ENCODE results near the gene M6PR.

The M6PR gene

GRCh38 chr12:8970432-8970831 lies 21.0 kb upstream of the M6PR start:
- no peak overlapping the region for H2AFZ ChIP-seq (ENCODE audit: low read length)
- peaks cover 17% of the 10 kb centered on the region; the same call in 1 of the 2 replicates for H3K9me3 ChIP-seq (ENCODE audit: insufficient read depth, low read depth, low read length)
- no peaks in the 10 kb centered on the region for H3K4me1 ChIP-seq (ENCODE audit: insufficient read depth, low read length, poor library complexity, severe bottlenecking)
- no peaks in the 10 kb centered on the region for H3F3A ChIP-seq (ENCODE audit: low read depth)
- no peaks in the 10 kb centered on the region for H4K20me1 ChIP-seq (ENCODE audit: insufficient read depth, low read length, poor library complexity, severe bottlenecking)
- H3K36me3 ChIP-seq (ENCODE audit: insufficient read depth, low read length), result no peaks in the 10 kb centered on the region
- no peaks in the 10 kb centered on the region for H3K79me2 ChIP-seq (ENCODE audit: insufficient read depth, low read length)
- H3K4me3 ChIP-seq (ENCODE audit: low read length, poor library complexity, severe bottlenecking), result no peak overlapping the region
- H3K9ac ChIP-seq (ENCODE audit: low read depth, low read length, poor library complexity, severe bottlenecking), result no peak overlapping the region
- TF ChIP-seq CTCF (conservative IDR thresholded peaks at IDR 0.05; ENCODE audit: low read length) (no peak), EZH2phosphoT487 (IDR thresholded peaks at IDR 0.05; ENCODE audit: borderline replicate concordance) (no peak)
- H3K9me2 ChIP-seq (replicated peaks; ENCODE audit: low read depth, low read length), result no peaks in the 10 kb centered on the region
- no peak overlapping the region for H3K4me2 ChIP-seq (ENCODE audit: low read depth, low read length, poor library complexity, severe bottlenecking)
- H3K27me3 ChIP-seq (ENCODE audit: insufficient read depth, low read length, poor library complexity, severe bottlenecking), result no peaks in the 10 kb centered on the region

- Histone ChIP-seq H3K9me3 (ENCODE audit: insufficient read depth, low read depth, low read length) (peaks cover 17% of the 10 kb centered on the region; the same call in 1 of the 2 replicates), H3K9me2 (replicated peaks; ENCODE audit: low read depth, low read length) (no peaks in the 10 kb centered on the region), H4K20me1 (ENCODE audit: insufficient read depth, low read length, poor library complexity, severe bottlenecking) (no peaks in the 10 kb centered on the region), H3K9ac (ENCODE audit: low read depth, low read length, poor library complexity, severe bottlenecking) (no peak overlapping the region), H3K4me2 (ENCODE audit: low read depth, low read length, poor library complexity, severe bottlenecking) (no peak overlapping the region), H3F3A (ENCODE audit: low read depth) (no peaks in the 10 kb centered on the region), H2AFZ (ENCODE audit: low read length) (no peak overlapping the region), H3K27me3 (ENCODE audit: insufficient read depth, low read length, poor library complexity, severe bottlenecking) (no peaks in the 10 kb centered on the region), H3K4me1 (ENCODE audit: insufficient read depth, low read length, poor library complexity, severe bottlenecking) (no peaks in the 10 kb centered on the region), H3K79me2 (ENCODE audit: insufficient read depth, low read length) (no peaks in the 10 kb centered on the region), H3K36me3 (ENCODE audit: insufficient read depth, low read length) (no peaks in the 10 kb centered on the region), H3K4me3 (ENCODE audit: low read length, poor library complexity, severe bottlenecking) (no peak overlapping the region)
- TF ChIP-seq EZH2phosphoT487 (IDR thresholded peaks at IDR 0.05; ENCODE audit: borderline replicate concordance), result no peak
- no peak for TF ChIP-seq CTCF (conservative IDR thresholded peaks at IDR 0.05; ENCODE audit: low read length)
Measured at GRCh38 chr12:8969861-8970411, 20.5 kb upstream of the M6PR start.

- no peaks in the 10 kb centered on the region for H3K79me2 ChIP-seq (ENCODE audit: insufficient read depth, low read length)
- peaks cover 17% of the 10 kb centered on the region; the same call in 1 of the 2 replicates for H3K9me3 ChIP-seq (ENCODE audit: insufficient read depth, low read depth, low read length)
- no peak for TF ChIP-seq EZH2phosphoT487 (IDR thresholded peaks at IDR 0.05; ENCODE audit: borderline replicate concordance)
- no peak for TF ChIP-seq CTCF (conservative IDR thresholded peaks at IDR 0.05; ENCODE audit: low read length)
- no peaks in the 10 kb centered on the region for H4K20me1 ChIP-seq (ENCODE audit: insufficient read depth, low read length, poor library complexity, severe bottlenecking)
- no peak overlapping the region for H3K9ac ChIP-seq (ENCODE audit: low read depth, low read length, poor library complexity, severe bottlenecking)
- H3K4me1 ChIP-seq (ENCODE audit: insufficient read depth, low read length, poor library complexity, severe bottlenecking), result no peaks in the 10 kb centered on the region
- no peak overlapping the region for H2AFZ ChIP-seq (ENCODE audit: low read length)
- no peaks in the 10 kb centered on the region for H3K27me3 ChIP-seq (ENCODE audit: insufficient read depth, low read length, poor library complexity, severe bottlenecking)
- no peak overlapping the region for H3K4me3 ChIP-seq (ENCODE audit: low read length, poor library complexity, severe bottlenecking)
- H3K9me2 ChIP-seq (replicated peaks; ENCODE audit: low read depth, low read length), result no peaks in the 10 kb centered on the region
- no peaks in the 10 kb centered on the region for H3F3A ChIP-seq (ENCODE audit: low read depth)
- H3K4me2 ChIP-seq (ENCODE audit: low read depth, low read length, poor library complexity, severe bottlenecking), result no peak overlapping the region
- no peaks in the 10 kb centered on the region for H3K36me3 ChIP-seq (ENCODE audit: insufficient read depth, low read length)
Measured at GRCh38 chr12:8968761-8969160, 19.3 kb upstream of the M6PR start.
